IMR-90 (cell line): ENCODE data around the gene F13A1. TPM values are rescaled to one million over a fixed set of nuclear protein-coding genes. Genes with fewer than 3 reads are reported as not detected.

Experiments used
- ATAC-seq: fragments of 200-7000 bp; cut with Tn5 transposase; 2 replicates; pipeline ENCODE4 v1.9.1; 2020; ENCODE audit warnings: low read depth, mild to moderate bottlenecking, moderate library complexity
- BruUV-seq: library from RNA; stranded (reverse); fragments of 400-500 nt; replicated peaks from 2 replicates; lab custom pipeline; 2021; lab: Mats Ljungman, UMichigan
- CTCF ChIA-PET: fragments of 300-600 bp; formaldehyde crosslinking; extraction: SDS; loops from one replicate; lab custom pipeline; 2021; ENCODE audit warnings: antibody characterized with exemption; lab: Yijun Ruan, JAX
- POLR2A ChIA-PET: fragments of 300-600 bp; sonication (Branson Sonifier 250); formaldehyde crosslinking; loops from one replicate; lab custom pipeline; 2022; ENCODE audit warnings: antibody characterized with exemption; ENCODE audit not compliant: unreplicated experiment; lab: Charles Lee
- DNase-seq: peaks from one replicate; pipeline ENCODE4 v3.0.0; 2013
- H2AFZ ChIP-seq: replicated peaks from 2 replicates; pipeline ENCODE3; 2013; ENCODE audit warnings: low read length, mild to moderate bottlenecking; ENCODE audit not compliant: poor library complexity
- H2AK5ac ChIP-seq: 2 replicates; pipeline ENCODE4 v1.6.1; 2013; ENCODE audit warnings: low read depth, low read length, inconsistent platforms
- H2AK9ac ChIP-seq: replicated peaks from 2 replicates; pipeline ENCODE3; 2013; ENCODE audit warnings: mild to moderate bottlenecking, low read depth, low read length, moderate library complexity; ENCODE audit not compliant: poor library complexity
- H2BK120ac ChIP-seq: 2 replicates; pipeline ENCODE4 v1.6.1; 2013; ENCODE audit warnings: low read depth, low read length, inconsistent platforms
- H2BK15ac ChIP-seq: 3 replicates; pipeline ENCODE4 v1.6.1; 2013; ENCODE audit warnings: low read depth, low read length, inconsistent platforms
- H2BK20ac ChIP-seq: 2 replicates; pipeline ENCODE4 v1.6.1; 2013; ENCODE audit warnings: low read depth, mild to moderate bottlenecking, inconsistent platforms, low read length, moderate library complexity
- H2BK5ac ChIP-seq: 2 replicates; pipeline ENCODE4 v1.6.1; 2013; ENCODE audit warnings: mild to moderate bottlenecking, low read depth, low read length, inconsistent platforms; ENCODE audit not compliant: poor library complexity, severe bottlenecking
- H3K14ac ChIP-seq: replicated peaks from 2 replicates; pipeline ENCODE4 v1.6.1; 2013; ENCODE audit warnings: low read depth, low read length, inconsistent platforms
- H3K18ac ChIP-seq: 2 replicates; pipeline ENCODE4 v1.6.1; 2013; ENCODE audit warnings: low read depth, low read length, control low read depth
- H3K23ac ChIP-seq: 2 replicates; pipeline ENCODE4 v1.6.1; 2013; ENCODE audit warnings: low read depth, low read length, inconsistent platforms
- H3K27ac ChIP-seq: 2 replicates; pipeline ENCODE4 v1.5.1; 2013; ENCODE audit warnings: mild to moderate bottlenecking, control low read depth, low read length; ENCODE audit not compliant: insufficient read depth
- H3K27me3 ChIP-seq: 2 replicates; pipeline ENCODE4 v1.6.1; 2013; ENCODE audit warnings: low read length; ENCODE audit not compliant: control insufficient read depth, insufficient read depth
- H3K36me3 ChIP-seq: 2 replicates; pipeline ENCODE4 v1.6.1; 2013; ENCODE audit warnings: low read length, mixed read lengths; ENCODE audit not compliant: control insufficient read depth, insufficient read depth
- H3K4ac ChIP-seq: 2 replicates; pipeline ENCODE4 v1.6.1; 2013; ENCODE audit warnings: low read depth, low read length, inconsistent platforms
- H3K4me1 ChIP-seq: 2 replicates; pipeline ENCODE4 v1.6.1; 2013; ENCODE audit warnings: low read length, mixed read lengths; ENCODE audit not compliant: control insufficient read depth, insufficient read depth
- H3K4me2 ChIP-seq: 2 replicates; pipeline ENCODE4 v1.6.1; 2013; ENCODE audit warnings: low read depth, mild to moderate bottlenecking, control low read depth, low read length, moderate library complexity
- H3K4me3 ChIP-seq: 2 replicates; pipeline ENCODE4 v1.5.1; 2013; ENCODE audit warnings: low read depth, mild to moderate bottlenecking, control low read depth, low read length, moderate library complexity; ENCODE audit not compliant: insufficient read depth
- H3K56ac ChIP-seq: 2 replicates; pipeline ENCODE4 v1.6.1; 2013; ENCODE audit warnings: low read length, inconsistent platforms; ENCODE audit not compliant: insufficient read depth; ENCODE audit errors: extremely low read depth
- H3K79me1 ChIP-seq, 2 experiments: 2 replicates each; pipeline ENCODE4 v1.6.1; 2013; ENCODE audit warnings: low read length in 2 of 2, inconsistent platforms in 1 of 2, low read depth in 1 of 2
- H3K9ac ChIP-seq: 2 replicates; pipeline ENCODE4 v1.6.1; 2013; ENCODE audit warnings: low read depth, low read length, control low read depth
- H3K9me1 ChIP-seq: 2 replicates; pipeline ENCODE4 v1.6.1; 2013; ENCODE audit warnings: low read length, inconsistent platforms; ENCODE audit not compliant: insufficient read depth
- H3K9me3 ChIP-seq: 2 replicates; pipeline ENCODE4 v1.6.1; 2013; ENCODE audit warnings: low read length; ENCODE audit not compliant: control insufficient read depth, insufficient read depth
- H4K20me1 ChIP-seq: 2 replicates; pipeline ENCODE4 v1.6.1; 2013; ENCODE audit warnings: low read length, inconsistent platforms; ENCODE audit not compliant: insufficient read depth
- H4K5ac ChIP-seq: 2 replicates; pipeline ENCODE4 v1.6.1; 2013; ENCODE audit warnings: mild to moderate bottlenecking, low read depth, low read length, control low read depth
- H4K8ac ChIP-seq, 2 experiments: 2 replicates each; pipeline ENCODE4 v1.6.1; 2013; ENCODE audit warnings: low read depth in 2 of 2, low read length in 2 of 2, control low read depth in 1 of 2, inconsistent platforms in 1 of 2
- H4K91ac ChIP-seq: 2 replicates; pipeline ENCODE4 v1.6.1; 2013; ENCODE audit warnings: low read depth, low read length, inconsistent platforms; ENCODE audit not compliant: insufficient read depth
- ELK1 ChIP-seq: fragments of 150-350 bp; IDR thresholded peaks from 2 replicates; pipeline ENCODE4 v1.6.1; 2016; ENCODE audit warnings: low read depth, mild to moderate bottlenecking, low read length, moderate library complexity, borderline replicate concordance
- FOS ChIP-seq: fragments of 150-350 bp; IDR thresholded peaks from 2 replicates; pipeline ENCODE4 v1.6.1; 2016; ENCODE audit warnings: low read depth, low read length
- MAZ ChIP-seq: IDR thresholded peaks from 2 replicates; pipeline ENCODE4 v1.6.1; 2012; ENCODE audit warnings: low read depth, mild to moderate bottlenecking, low read length, improper control_type of control experiment, moderate library complexity, borderline replicate concordance
- RAD21 ChIP-seq: IDR thresholded peaks from 2 replicates; pipeline ENCODE4 v1.6.1; 2012; ENCODE audit warnings: low read length, improper control_type of control experiment
- WGBS, 2 experiments: methylation state at CpG; one replicate each; pipeline versions ENCODE4 v1.1.5 to v1.1.7; 2013; ENCODE audit warnings: missing lambda C conversion rate in 2 of 2; ENCODE audit not compliant: insufficient read length in 1 of 2; ENCODE audit errors: extremely low coverage in 2 of 2; 5-methylcytosine and 5-hydroxymethylcytosine counted together
- dilution Hi-C: fragments of 300-500 bp; cut with HindIII; formaldehyde crosslinking; loops from one replicate; pipeline ENCODE4 v1.14.3; 2018; ENCODE audit warnings: low sequenced_read_pairs; ENCODE audit not compliant: unreplicated experiment
- in situ Hi-C: fragments of 300-500 bp; cut with MboI; formaldehyde crosslinking; loops from 3 replicates; pipeline ENCODE4 v1.14.3; 2019; ENCODE audit warnings: low sequenced_read_pairs, inconsistent platforms, mixed read lengths
- intact Hi-C: fragments of 100-400 bp; cut with micrococcal nuclease; formaldehyde crosslinking; loops from 2 replicates; pipeline ENCODE4 v1.10.0; 2022
- polyA plus RNA-seq, 3 experiments: library from polyadenylated mRNA; depleted of rRNA; stranded (reverse); fragments of >200 nt; gene quantifications; 2 replicates each; pipeline ENCODE4 v1.2.3, GENCODE V29; 2012; ENCODE audit warnings: low replicate concordance in 1 of 3
- total RNA-seq: library from RNA; depleted of rRNA; stranded (reverse); fragments of >200 nt; gene quantifications from 2 replicates; pipeline ENCODE4 v1.2.3, GENCODE V29; 2012

Gene F13A1
- total and polyA plus RNA-seq, 2 of the 4 experiments (the other 2 are of a cell fraction) = not detected

- H3K18ac ChIP-seq = no peak overlapping the region
- H3K27ac ChIP-seq = no peak overlapping the region
- no peaks in the 10 kb centered on the region for H3K79me1 ChIP-seq
- dilution Hi-C loops = no loop called here
- no peak overlapping the region for H4K8ac ChIP-seq
- peaks cover 32% of the 10 kb centered on the region for H3K9me3 ChIP-seq
- H3K4me1 ChIP-seq = no peaks in the 10 kb centered on the region
- H3K36me3 ChIP-seq = no peaks in the 10 kb centered on the region
- CTCF ChIA-PET = no interaction called here
- H2BK20ac ChIP-seq = no peak overlapping the region
- no peak for DNase-seq
- no CpG with 5 or more reads among the region's 3 CpGs for whole genome bisulfite sequencing, 2 experiments
- BruUV-seq = no TSS peak
- no peak overlapping the region for H3K4me3 ChIP-seq
- TF ChIP-seq RAD21 (no peak), MAZ (no peak), FOS (no peak), ELK1 (no peak)
- H3K14ac ChIP-seq = no peak overlapping the region
- no peak overlapping the region for H3K23ac ChIP-seq
- ATAC-seq = no peak
- no peaks in the 10 kb centered on the region for H3K9me1 ChIP-seq
- POLR2A ChIA-PET = no interaction called here
- H4K5ac ChIP-seq = no peak overlapping the region
- in situ Hi-C loops = no loop called here
- no peak overlapping the region for H3K4ac ChIP-seq
- intact Hi-C loops = no loop called here
- H4K20me1 ChIP-seq = no peaks in the 10 kb centered on the region
- H3K27me3 ChIP-seq = no peaks in the 10 kb centered on the region
- no peak overlapping the region for H2BK5ac ChIP-seq
- no peak overlapping the region for H2AK5ac ChIP-seq
- no peak overlapping the region for H2AFZ ChIP-seq
- no peak overlapping the region for H2BK120ac ChIP-seq
- H4K91ac ChIP-seq = no peak overlapping the region
- no peak overlapping the region for H2AK9ac ChIP-seq
- H2BK15ac ChIP-seq = no peak overlapping the region
- H3K56ac ChIP-seq = no peak overlapping the region
- no peak overlapping the region for H3K4me2 ChIP-seq
- no peak overlapping the region for H3K9ac ChIP-seq
These were observed 154.4 kb downstream of the F13A1 start for GRCh38 chr6:6166064-6166463.
